Right atrium auricular region (tissue), 2 donors: ENCODE data around the gene RARRES2. TPM values are rescaled to one million over a fixed set of nuclear protein-coding genes. Genes with fewer than 3 reads are reported as not detected.

ENCODE experiments used
- DNase-seq: peaks from one replicate; pipeline ENCODE4 v3.0.0-alpha.2; 2019; ENCODE audit warnings: low spot score
- H3K27ac ChIP-seq, 2 donors: fragments of 200-600 bp; sonication (generic); 1 replicate in 1 of 2; 2 replicates in 1 of 2; pipeline ENCODE4 v1.5.1; 2016 to 2019
- H3K27me3 ChIP-seq, 2 donors: fragments of 200-600 bp; sonication (generic); one replicate each; pipeline versions ENCODE4 v1.5.1 to v1.6.0; 2017 to 2019
- H3K36me3 ChIP-seq: fragments of 200-600 bp; sonication (generic); one replicate; pipeline ENCODE4 v1.5.1; 2016
- H3K4me1 ChIP-seq, 2 donors: fragments of 200-600 bp; sonication (generic); one replicate each; pipeline versions ENCODE4 v1.5.1 to v1.6.0; 2017 to 2019
- H3K4me3 ChIP-seq, 2 donors: fragments of 200-600 bp; sonication (generic); 1 replicate in 1 of 2; 2 replicates in 1 of 2; pipeline ENCODE4 v1.5.1; 2017 to 2019; ENCODE audit warnings: mild to moderate bottlenecking in 1 of 2, moderate library complexity in 1 of 2
- H3K9me3 ChIP-seq, 2 donors: fragments of 200-600 bp; sonication (generic); one replicate each; pipeline ENCODE4 v1.5.1; 2019
- total RNA-seq, 2 donors: library from RNA; depleted of rRNA; stranded (reverse); fragments of >200 nt; gene quantifications; one replicate each; pipeline ENCODE4 v1.1.0, GENCODE V29; 2016
- TF ChIP-seq, protein P1 (sequence below), 2 donors: fragments of 200-600 bp; sonication (generic); IDR thresholded peaks; one replicate each; pipeline ENCODE4 v1.5.1; 2019; ENCODE audit warnings: antibody characterized with exemption in 2 of 2

RARRES2 gene
- total RNA-seq, 2 donors from 2014 or later, result 105 to 197 TPM

DNA sequence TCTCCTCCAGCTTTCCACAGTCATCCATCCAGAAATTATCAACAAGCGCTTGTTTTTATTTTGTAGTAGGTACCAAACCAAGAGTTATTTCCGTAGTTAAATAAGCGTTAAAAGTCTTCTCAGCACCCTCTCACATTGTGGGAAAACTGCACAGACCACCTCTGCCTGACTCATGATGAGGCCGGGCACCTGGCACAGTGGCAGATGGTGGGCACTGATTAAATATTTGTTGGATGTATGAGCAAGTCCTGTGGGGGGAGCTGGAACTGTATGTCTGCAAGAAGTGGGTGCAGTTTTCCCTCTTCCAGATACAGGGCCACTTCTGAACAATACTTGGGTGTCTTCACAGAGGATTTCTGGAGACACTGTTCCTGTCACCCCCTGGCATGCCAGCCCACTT is 21.9 kb upstream of the RARRES2 start:
- TF ChIP-seq, protein P1, sequence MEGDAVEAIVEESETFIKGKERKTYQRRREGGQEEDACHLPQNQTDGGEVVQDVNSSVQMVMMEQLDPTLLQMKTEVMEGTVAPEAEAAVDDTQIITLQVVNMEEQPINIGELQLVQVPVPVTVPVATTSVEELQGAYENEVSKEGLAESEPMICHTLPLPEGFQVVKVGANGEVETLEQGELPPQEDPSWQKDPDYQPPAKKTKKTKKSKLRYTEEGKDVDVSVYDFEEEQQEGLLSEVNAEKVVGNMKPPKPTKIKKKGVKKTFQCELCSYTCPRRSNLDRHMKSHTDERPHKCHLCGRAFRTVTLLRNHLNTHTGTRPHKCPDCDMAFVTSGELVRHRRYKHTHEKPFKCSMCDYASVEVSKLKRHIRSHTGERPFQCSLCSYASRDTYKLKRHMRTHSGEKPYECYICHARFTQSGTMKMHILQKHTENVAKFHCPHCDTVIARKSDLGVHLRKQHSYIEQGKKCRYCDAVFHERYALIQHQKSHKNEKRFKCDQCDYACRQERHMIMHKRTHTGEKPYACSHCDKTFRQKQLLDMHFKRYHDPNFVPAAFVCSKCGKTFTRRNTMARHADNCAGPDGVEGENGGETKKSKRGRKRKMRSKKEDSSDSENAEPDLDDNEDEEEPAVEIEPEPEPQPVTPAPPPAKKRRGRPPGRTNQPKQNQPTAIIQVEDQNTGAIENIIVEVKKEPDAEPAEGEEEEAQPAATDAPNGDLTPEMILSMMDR (IDR thresholded peaks at IDR 0.05), result no peak
- no peak overlapping the region for H3K27ac ChIP-seq
- no peak overlapping the region for H3K4me3 ChIP-seq
- no peaks in the 10 kb centered on the region for H3K27me3 ChIP-seq
- no peaks in the 10 kb centered on the region for H3K9me3 ChIP-seq
- no peak for DNase-seq
- H3K36me3 ChIP-seq, result no peaks in the 10 kb centered on the region
- H3K4me1 ChIP-seq, result peaks cover 0 to 14% of the 10 kb centered on the region in 2 donors

DNA sequence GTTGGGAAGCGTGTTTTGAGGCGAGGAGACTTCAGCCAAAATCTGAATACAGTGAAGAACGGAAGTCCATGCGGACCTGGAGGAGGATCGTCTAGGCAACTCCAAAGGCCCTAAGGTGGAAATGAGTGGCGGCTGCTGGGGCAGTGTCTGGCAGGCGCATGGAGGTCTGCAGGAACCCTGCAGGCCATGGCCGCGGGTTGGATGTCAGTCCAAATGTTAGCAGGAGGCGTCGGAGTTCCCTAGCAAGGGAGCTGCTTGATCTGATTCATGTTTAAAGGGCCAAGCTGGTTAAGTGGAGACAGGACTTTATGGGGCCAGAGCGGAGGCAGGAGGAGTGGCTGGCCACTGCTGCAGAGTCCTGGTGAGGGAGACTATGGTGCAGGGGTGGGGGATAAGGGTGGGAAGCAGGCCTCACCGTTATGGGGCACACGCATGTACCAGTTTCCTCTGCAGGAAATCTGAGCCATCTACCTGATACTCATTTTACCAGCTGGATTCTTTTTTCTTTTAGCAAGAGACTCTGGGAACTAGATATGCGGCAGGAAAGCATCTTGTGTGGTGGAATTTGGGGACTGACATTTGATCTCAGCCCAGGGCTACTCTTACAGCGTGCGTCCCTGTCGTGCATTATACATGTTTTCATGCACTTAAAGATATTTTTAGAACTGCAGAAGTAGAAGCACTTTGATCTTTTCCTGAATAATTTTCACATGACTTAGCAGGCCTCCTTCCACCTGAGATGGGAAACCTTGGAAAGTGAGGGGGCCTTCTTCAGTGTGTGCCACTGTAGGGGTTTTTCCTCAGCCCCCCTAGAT is 20.6 kb upstream of the RARRES2 start:
- Histone ChIP-seq H3K27ac (peak overlapping the region in 1 of 2 donors; percentile 51), H3K36me3 (no peaks in the 10 kb centered on the region), H3K27me3 (no peaks in the 10 kb centered on the region), H3K9me3 (no peaks in the 10 kb centered on the region), H3K4me1 (peaks cover 0 to 7% of the 10 kb centered on the region in 2 donors), H3K4me3 (no peak overlapping the region)
- TF ChIP-seq, protein P1 (IDR thresholded peaks at IDR 0.05), result no peak
- DNase-seq, result no peak

DNA sequence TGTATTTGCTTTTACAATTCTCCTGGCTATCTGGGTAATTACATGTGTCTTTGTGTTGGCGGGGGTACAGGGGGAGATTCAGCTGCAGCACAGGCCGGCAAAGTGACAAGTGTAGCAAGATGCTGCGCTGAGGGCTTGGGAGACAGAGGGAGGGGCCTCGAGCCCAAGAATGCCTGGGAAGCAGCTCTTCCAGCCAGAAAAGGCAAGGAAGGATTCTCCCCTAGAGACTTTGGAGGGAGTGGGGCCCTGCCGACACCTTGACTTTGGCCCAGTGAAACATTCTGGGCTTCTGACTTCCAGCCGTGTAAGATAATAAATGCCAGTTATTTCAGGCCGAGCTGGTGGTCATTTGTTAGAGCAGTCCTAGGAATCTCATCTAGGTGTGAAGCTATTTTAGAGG is 20.0 kb upstream of the RARRES2 start:
- Histone ChIP-seq H3K4me3 (no peak overlapping the region), H3K27ac (peak overlapping the region in 1 of 2 donors; percentile 51), H3K27me3 (no peaks in the 10 kb centered on the region), H3K36me3 (no peaks in the 10 kb centered on the region), H3K9me3 (no peaks in the 10 kb centered on the region), H3K4me1 (peaks cover 0 to 7% of the 10 kb centered on the region in 2 donors)
- TF ChIP-seq, protein P1 (IDR thresholded peaks at IDR 0.05), result no peak
- no peak for DNase-seq

DNA sequence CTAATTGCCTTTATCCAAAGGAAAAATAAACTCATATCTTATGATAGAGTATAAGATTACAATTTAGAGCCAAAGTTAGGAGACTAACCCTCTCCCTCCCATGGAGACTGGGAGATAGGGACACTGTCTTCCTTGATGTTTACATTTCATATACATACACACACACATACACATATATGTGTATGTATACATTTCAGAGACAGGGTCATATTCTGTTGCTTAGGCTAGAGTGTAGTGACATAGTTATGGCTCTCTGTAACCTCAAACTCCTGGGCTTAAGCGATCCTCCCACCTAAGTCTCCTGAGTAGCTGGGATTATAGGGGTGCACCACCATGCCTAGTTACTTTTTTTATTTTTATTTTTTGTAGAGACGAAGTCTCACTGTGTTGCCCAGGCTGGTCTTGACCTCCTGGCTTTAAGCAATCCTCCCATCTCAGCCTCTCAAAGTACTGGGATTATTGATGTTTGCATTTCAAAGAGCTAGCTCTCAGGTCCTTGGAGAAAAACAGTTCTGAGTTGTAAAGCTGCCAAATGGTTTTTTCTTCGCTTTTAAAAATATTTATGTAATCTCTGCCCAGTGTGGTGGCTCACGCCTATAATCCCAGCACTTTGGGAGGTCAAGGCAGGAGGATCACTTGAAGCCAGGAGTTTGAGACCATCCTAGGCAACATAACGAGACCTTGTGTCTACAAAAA is 19.1 kb upstream of the RARRES2 start:
- no peak for DNase-seq
- H3K27ac ChIP-seq, result no peak overlapping the region
- H3K9me3 ChIP-seq, result no peaks in the 10 kb centered on the region
- H3K4me3 ChIP-seq, result no peak overlapping the region
- TF ChIP-seq, protein P1 (IDR thresholded peaks at IDR 0.05), result no peak
- H3K27me3 ChIP-seq, result no peaks in the 10 kb centered on the region
- peaks cover 0 to 7% of the 10 kb centered on the region in 2 donors for H3K4me1 ChIP-seq
- H3K36me3 ChIP-seq, result no peaks in the 10 kb centered on the region

DNA sequence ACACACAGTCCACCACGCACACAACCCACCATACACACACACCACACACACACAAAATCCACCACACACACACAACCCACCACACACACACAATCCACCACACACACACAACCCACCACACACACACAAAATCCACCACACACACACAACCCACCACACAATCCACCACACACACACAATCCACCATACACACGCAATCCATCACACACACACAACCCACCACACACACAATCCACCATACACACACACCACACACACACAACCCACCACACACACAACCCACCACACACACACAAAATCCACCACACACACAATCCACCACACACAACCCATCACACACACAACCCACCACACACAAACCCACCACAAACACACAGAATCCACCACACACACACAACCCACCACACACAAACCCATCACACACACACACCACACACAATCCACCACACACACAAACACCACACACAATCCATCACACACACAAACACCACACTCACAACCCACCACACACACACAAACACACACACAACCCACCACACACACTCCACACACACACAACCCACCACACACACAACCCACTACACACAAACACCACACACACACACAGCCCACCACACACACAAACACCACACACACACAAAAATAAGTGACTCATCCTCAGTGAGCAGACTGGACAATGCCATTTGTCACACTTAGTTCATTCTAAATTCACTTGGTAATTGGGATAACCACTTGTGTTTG is 18.4 kb upstream of the RARRES2 start:
- Histone ChIP-seq H3K36me3 (no peaks in the 10 kb centered on the region), H3K9me3 (no peaks in the 10 kb centered on the region), H3K27ac (no peak overlapping the region), H3K27me3 (no peaks in the 10 kb centered on the region), H3K4me1 (peaks cover 0 to 7% of the 10 kb centered on the region in 2 donors), H3K4me3 (no peak overlapping the region)
- TF ChIP-seq, protein P1 (IDR thresholded peaks at IDR 0.05), result no peak
- DNase-seq, result no peak
